Dedifferentiated amniotic fluid mesenchymal stem cell (primary cell): ENCODE data around the gene PITPNM3.
"Not testable (repeated sequence)": the region's sequence is repeated elsewhere in the genome, so short reads cannot be mapped to it uniquely, and the experiment has no call there.

Source experiments
- DNase-seq: peaks from one replicate; pipeline ENCODE4 v3.0.0-alpha.2; 2016; ENCODE audit errors: extremely low spot score

PITPNM3 gene

GRCh38 chr17:6556121-6557039 lies at the start of gene PITPNM3:
TSS of gene PITPNM3 (minus strand) at chr17:6556555. CDS start at chr17:6556406, 149 bp downstream.
- DNase-seq, result no peak

GRCh38 chr17:6605142-6605541 lies 48.8 kb upstream of the PITPNM3 start:
- DNase-seq, result no peak

GRCh38 chr17:6603744-6604325 lies 47.5 kb upstream of the PITPNM3 start:
- no peak for DNase-seq

- no peak for DNase-seq
Observed at GRCh38 chr17:6602141-6602540, 45.8 kb upstream of the PITPNM3 start.

GRCh38 chr17:6599364-6599763 lies 43.0 kb upstream of the PITPNM3 start:
- DNase-seq, result peak; percentile 38

- no peak for DNase-seq
Observed at GRCh38 chr17:6597727-6598126, 41.4 kb upstream of the PITPNM3 start.

GRCh38 chr17:6596941-6597340 lies 40.6 kb upstream of the PITPNM3 start:
- no peak for DNase-seq

GRCh38 chr17:6596511-6596910 lies 40.2 kb upstream of the PITPNM3 start:
- DNase-seq, result no peak

- no peak for DNase-seq
Observed at GRCh38 chr17:6596081-6596480, 39.7 kb upstream of the PITPNM3 start.

GRCh38 chr17:6593371-6593770 lies 37.0 kb upstream of the PITPNM3 start:
- not testable (repeated sequence) for DNase-seq

GRCh38 chr17:6592173-6592572 lies 35.8 kb upstream of the PITPNM3 start:
- no peak for DNase-seq

- peak; percentile 34 for DNase-seq
Observed at GRCh38 chr17:6591599-6592158, 35.3 kb upstream of the PITPNM3 start.

- DNase-seq, result no peak
Observed at GRCh38 chr17:6589266-6589946, 33.1 kb upstream of the PITPNM3 start.

GRCh38 chr17:6588165-6588564 lies 31.8 kb upstream of the PITPNM3 start:
- DNase-seq, result no peak

- no peak for DNase-seq
Observed at GRCh38 chr17:6587310-6587709, 31.0 kb upstream of the PITPNM3 start.

GRCh38 chr17:6583411-6583810 lies 27.1 kb upstream of the PITPNM3 start:
- DNase-seq, result no peak

GRCh38 chr17:6580625-6581024 lies 24.3 kb upstream of the PITPNM3 start:
- DNase-seq, result no peak

GRCh38 chr17:6578491-6578890 lies 22.1 kb upstream of the PITPNM3 start:
- DNase-seq, result no peak

GRCh38 chr17:6577686-6578263 lies 21.4 kb upstream of the PITPNM3 start:
- no peak for DNase-seq

- DNase-seq, result no peak
Observed at GRCh38 chr17:6576038-6576785, 19.9 kb upstream of the PITPNM3 start.

GRCh38 chr17:6575596-6575988 lies 19.2 kb upstream of the PITPNM3 start:
- no peak for DNase-seq
